GM12892 (cell line): ENCODE results near the gene MIR17HG.

Source experiments
- POLR2A ChIP-seq: IDR thresholded peaks from 2 replicates; pipeline ENCODE4 v1.6.1; 2011; ENCODE audit warnings: low read depth, low read length, control low read depth
- POLR2AphosphoS5 ChIP-seq: IDR thresholded peaks from 2 replicates; pipeline ENCODE4 v1.6.1; 2011; ENCODE audit warnings: low read depth, low read length, control low read depth
- TAF1 ChIP-seq: IDR thresholded peaks from 2 replicates; pipeline ENCODE4 v1.6.1; 2011; ENCODE audit warnings: low read depth, mild to moderate bottlenecking, control low read depth, low read length, borderline replicate concordance

DNA sequence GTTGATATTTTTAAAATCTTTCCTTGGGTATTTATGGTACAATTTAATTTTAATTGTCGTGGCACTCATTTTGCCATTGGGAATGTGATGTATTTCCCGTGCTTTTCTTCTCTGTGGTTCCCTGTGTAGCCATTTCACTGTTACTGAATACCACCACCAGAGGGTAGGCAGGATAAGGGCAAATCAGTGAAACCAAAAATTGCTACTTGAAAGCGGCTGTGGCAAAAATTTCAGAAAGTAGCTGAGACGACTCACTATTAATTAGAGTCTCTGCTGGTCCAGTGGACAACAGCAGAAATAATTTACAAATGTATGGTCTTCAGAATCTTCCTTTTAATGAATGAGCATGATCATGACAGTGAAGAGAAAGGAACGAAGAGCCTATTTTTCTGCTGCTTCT, 34.4 kb upstream of the MIR17HG start:
- no peak for TF ChIP-seq POLR2AphosphoS5
- no peak for TF ChIP-seq TAF1
- no peak for TF ChIP-seq POLR2A
